ENCODE results near the gene WSCD1.

DNA sequence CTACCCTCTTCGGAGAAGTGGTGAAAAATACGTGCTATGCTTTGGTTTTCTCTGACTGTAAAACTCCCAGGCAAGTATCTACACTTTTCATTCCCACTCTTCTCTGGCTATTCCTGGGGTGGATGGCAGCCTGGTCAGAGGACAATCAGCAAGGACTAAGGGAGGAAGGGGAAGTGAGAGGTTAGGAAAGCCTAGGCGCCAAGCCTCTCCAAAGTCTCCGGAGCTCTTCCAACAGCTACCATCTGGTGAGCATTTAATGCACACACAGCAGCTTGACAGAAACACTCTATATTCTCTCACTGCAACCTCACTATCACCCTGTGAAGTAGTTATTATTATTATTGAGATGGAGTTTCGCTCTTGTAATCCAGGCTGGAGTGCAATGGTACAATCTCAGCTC, 65.1 kb downstream of the WSCD1 start:
- TF ChIP-seq, protein P1, sequence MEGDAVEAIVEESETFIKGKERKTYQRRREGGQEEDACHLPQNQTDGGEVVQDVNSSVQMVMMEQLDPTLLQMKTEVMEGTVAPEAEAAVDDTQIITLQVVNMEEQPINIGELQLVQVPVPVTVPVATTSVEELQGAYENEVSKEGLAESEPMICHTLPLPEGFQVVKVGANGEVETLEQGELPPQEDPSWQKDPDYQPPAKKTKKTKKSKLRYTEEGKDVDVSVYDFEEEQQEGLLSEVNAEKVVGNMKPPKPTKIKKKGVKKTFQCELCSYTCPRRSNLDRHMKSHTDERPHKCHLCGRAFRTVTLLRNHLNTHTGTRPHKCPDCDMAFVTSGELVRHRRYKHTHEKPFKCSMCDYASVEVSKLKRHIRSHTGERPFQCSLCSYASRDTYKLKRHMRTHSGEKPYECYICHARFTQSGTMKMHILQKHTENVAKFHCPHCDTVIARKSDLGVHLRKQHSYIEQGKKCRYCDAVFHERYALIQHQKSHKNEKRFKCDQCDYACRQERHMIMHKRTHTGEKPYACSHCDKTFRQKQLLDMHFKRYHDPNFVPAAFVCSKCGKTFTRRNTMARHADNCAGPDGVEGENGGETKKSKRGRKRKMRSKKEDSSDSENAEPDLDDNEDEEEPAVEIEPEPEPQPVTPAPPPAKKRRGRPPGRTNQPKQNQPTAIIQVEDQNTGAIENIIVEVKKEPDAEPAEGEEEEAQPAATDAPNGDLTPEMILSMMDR (IDR thresholded peaks at IDR 0.05), result no peak
- TF ChIP-seq POLR2A (IDR thresholded peaks at IDR 0.05), result no peak

Data from testis (tissue), 2 donors.